ENCODE measurements around the gene LRP1.

- TF ChIP-seq, protein P1, sequence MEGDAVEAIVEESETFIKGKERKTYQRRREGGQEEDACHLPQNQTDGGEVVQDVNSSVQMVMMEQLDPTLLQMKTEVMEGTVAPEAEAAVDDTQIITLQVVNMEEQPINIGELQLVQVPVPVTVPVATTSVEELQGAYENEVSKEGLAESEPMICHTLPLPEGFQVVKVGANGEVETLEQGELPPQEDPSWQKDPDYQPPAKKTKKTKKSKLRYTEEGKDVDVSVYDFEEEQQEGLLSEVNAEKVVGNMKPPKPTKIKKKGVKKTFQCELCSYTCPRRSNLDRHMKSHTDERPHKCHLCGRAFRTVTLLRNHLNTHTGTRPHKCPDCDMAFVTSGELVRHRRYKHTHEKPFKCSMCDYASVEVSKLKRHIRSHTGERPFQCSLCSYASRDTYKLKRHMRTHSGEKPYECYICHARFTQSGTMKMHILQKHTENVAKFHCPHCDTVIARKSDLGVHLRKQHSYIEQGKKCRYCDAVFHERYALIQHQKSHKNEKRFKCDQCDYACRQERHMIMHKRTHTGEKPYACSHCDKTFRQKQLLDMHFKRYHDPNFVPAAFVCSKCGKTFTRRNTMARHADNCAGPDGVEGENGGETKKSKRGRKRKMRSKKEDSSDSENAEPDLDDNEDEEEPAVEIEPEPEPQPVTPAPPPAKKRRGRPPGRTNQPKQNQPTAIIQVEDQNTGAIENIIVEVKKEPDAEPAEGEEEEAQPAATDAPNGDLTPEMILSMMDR (conservative IDR thresholded peaks at IDR 0.05), result peak; percentile 97
- TF ChIP-seq ZFX (IDR thresholded peaks at IDR 0.05), result no peak
These were observed 47.3 kb downstream of the LRP1 start for GRCh38 chr12:57175428-57176138.
